Subcutaneous adipose tissue (tissue), 4 donors: ENCODE results near the gene DHRS7B. TPM values are rescaled to one million over a fixed set of nuclear protein-coding genes. Genes with fewer than 3 reads are reported as not detected.

Source experiments
- total RNA-seq, 4 donors: library from RNA; depleted of rRNA; stranded (reverse); fragments of >200 nt; gene quantifications; one replicate each; pipeline ENCODE4 v1.1.0, GENCODE V29; 2016
- TF ChIP-seq, protein P1 (sequence below): fragments of 450-650 bp; IDR thresholded peaks from one replicate; pipeline ENCODE4 v1.5.1; 2016; ENCODE audit warnings: low read depth, mild to moderate bottlenecking, control low read depth, antibody characterized with exemption, moderate library complexity

The DHRS7B gene
- total RNA-seq, 4 donors from 2014 or later, result 28.4 to 55.4 (median 45.0) TPM

DNA sequence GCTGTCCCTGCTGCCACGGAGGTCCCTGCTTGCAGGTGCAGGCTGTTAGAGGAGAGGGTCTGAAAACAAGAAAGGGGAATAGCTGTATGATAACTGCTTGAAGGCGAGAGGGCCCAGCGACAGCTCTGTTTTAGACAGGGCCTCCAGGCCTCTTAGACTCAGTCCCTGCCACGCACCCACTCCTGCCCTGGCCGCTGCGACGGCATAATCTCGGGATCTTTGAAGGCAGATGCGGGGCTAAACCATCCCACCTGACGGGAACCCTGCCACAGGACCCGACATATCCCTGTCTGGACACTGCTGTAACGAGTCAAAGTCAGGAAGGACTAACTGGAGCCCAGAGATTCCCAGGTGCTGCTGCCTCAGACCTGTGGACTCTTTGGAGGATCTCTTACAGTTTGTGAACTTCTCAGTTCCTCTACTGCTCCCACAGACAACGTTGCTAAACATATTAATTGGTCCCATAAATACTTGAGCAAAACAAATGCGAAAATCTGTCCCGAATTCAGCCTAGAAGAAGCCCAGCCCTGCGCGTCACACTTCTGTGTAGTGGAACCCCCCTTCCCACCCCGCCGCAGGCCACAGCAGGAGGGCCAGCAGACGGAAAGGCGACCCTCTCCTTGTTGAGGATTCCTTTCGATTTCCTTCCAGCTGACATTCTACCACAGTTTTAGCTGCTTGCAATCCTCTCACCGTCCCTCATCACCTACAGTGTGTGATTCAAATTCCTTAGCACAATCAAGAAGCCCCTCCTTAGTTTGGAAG lies 88.2 kb downstream of the DHRS7B start:
- TF ChIP-seq, protein P1, sequence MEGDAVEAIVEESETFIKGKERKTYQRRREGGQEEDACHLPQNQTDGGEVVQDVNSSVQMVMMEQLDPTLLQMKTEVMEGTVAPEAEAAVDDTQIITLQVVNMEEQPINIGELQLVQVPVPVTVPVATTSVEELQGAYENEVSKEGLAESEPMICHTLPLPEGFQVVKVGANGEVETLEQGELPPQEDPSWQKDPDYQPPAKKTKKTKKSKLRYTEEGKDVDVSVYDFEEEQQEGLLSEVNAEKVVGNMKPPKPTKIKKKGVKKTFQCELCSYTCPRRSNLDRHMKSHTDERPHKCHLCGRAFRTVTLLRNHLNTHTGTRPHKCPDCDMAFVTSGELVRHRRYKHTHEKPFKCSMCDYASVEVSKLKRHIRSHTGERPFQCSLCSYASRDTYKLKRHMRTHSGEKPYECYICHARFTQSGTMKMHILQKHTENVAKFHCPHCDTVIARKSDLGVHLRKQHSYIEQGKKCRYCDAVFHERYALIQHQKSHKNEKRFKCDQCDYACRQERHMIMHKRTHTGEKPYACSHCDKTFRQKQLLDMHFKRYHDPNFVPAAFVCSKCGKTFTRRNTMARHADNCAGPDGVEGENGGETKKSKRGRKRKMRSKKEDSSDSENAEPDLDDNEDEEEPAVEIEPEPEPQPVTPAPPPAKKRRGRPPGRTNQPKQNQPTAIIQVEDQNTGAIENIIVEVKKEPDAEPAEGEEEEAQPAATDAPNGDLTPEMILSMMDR, result no peak

DNA sequence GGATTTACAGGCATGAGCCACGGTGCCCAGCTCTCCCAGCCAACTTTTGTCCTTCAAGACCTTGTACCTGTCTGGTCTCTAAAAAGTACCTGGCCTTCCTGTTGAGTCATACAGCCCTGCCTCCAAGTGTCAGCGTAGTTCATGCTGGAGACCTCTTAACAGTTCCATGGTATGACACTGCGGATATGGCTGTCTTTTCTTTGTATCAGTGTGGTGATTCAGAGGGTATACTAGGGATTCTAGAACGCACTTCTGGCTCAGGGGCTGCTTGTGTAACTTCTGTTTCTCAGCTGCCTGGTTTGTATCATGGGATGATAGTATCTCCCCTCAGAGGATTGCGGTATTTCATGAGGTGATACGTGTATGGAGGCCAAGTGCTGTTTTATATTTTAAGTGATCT lies 89.2 kb downstream of the DHRS7B start:
- TF ChIP-seq, protein P1, result no peak

DNA sequence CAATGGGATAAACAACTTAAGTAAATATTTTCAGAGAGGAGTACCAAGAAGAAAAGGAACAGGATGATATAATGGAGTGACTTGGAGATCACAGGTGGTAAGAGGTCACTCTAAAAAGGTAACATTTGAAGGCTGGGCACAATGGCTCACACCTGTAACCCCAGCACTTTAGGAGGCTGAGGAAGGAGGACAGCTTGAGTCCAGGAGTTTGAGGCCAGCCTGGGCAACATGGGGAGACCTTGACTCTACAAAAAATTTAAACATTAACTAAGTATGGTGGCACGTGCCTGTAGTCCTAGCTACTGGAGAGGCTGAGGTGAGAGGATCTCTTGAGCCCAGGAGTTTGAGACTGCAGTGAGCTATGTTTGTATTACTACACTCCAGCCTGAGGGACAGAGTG lies 90.6 kb downstream of the DHRS7B start:
- TF ChIP-seq, protein P1, result no peak

DNA sequence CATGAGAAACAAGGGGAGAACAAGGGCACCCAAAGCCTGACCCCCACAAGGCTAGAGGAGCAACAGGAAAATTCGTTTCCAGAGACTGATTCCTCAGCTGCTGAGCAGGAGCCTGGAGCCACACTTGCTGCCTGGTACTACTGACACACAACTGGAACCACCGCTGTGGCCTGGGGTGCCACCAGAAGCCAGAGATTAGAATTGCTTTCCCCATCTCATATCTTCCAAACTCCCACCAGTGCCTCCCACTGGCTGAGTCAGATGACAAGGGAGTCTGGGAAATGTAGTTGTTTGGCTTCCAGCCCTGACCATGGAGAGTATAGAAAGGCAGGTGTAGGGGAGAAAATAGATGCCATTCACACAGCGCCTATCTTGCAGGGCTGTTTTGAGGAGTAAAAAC lies 91.3 kb downstream of the DHRS7B start:
- TF ChIP-seq, protein P1, result no peak

DNA sequence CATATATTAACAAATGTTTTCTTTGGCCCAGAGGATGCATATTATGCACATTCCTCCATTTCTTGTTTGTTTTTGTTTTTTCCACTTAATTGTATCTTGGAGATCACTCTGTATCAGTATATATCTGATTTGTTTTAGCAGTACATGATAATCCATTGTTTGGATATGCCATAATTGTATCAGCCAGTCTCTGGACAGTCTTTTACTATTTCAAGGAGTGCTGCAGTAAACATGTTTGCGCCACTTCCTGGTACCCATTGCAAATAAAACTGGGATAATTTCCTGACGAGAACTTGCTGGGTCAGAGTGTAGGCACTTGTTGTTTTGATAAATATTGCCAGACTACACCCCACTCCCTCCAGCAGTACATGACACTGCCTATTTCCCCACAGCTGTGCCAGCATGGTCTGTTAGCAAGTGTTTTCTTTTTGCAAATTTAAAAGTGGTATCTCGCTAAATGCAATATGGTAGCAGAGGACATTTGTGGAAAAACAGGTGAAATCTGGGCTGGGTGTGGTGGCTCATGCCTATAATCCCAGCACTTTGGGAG lies 92.1 kb downstream of the DHRS7B start:
- TF ChIP-seq, protein P1, result no peak

DNA sequence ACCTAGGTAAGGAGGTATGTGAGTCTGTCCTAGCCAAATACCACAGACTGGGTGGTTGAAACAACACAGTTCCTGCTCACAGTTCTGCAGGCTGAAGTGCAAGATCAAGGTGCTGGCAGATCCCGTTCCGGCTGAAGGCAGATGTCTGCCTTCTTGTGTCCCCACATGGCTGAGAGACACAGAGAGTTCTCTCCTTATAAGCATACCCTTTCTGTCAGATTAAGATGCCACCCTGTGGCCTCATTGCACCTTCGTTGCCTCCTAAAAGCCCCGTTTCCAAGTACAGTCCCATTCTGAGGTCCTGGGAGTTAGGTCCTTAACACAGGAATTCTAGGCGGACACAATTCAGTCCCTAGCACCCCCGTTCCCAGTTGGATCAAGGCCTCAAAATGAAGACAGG lies 96.3 kb downstream of the DHRS7B start:
- TF ChIP-seq, protein P1, result no peak

DNA sequence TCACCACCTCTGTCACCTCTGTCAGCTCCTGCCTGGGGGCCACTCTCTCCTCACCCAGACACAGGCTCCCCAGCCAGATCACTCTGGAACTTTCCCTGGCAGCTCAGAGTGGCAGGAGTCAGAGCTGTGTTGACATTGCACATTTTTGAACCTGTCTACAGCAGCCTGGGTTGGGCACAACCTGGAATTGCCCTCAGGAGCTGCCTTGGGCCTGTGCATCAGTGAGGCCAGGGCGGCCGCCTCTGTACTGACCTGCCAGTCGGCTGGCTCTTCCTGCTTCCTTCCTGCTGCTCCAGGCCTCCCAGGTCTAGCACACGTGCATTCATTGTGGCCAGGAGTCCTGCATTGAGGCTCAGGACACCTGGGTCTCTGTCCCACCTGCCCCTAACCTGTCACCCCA lies 101.3 kb downstream of the DHRS7B start:
- TF ChIP-seq, protein P1, result no peak
